Tibial nerve (tissue), 4 donors: ENCODE data around the gene ERI3. TPM values are rescaled to one million over a fixed set of nuclear protein-coding genes. Genes with fewer than 3 reads are reported as not detected.

Experiments
- DNase-seq, 2 donors: peaks; one replicate each; pipeline ENCODE4 v3.0.0-alpha.2; 2019; ENCODE audit warnings: low spot score in 2 of 2
- H3K27ac ChIP-seq, 4 donors: fragments of 200-600 bp; sonication (generic) in 3 of 4; one replicate each; pipeline ENCODE4 v1.5.1; 2017 to 2019; ENCODE audit warnings: mild to moderate bottlenecking in 1 of 4
- H3K27me3 ChIP-seq, 2 donors: fragments of 200-600 bp; sonication (generic) in 1 of 2; one replicate each; pipeline versions ENCODE4 v1.5.1 to v1.6.0; 2017 to 2019
- H3K36me3 ChIP-seq, 3 donors: fragments of 200-600 bp; sonication (generic); one replicate each; pipeline ENCODE4 v1.5.1; 2018 to 2019
- H3K4me1 ChIP-seq, 4 donors: fragments of 200-600 bp; sonication (generic) in 3 of 4; one replicate each; pipeline ENCODE4 v1.5.1; 2017 to 2019
- H3K4me3 ChIP-seq, 4 donors: fragments of 200-600 bp; sonication (generic) in 3 of 4; one replicate each; pipeline ENCODE4 v1.5.1; 2017 to 2019; ENCODE audit warnings: mild to moderate bottlenecking in 1 of 4, moderate library complexity in 1 of 4
- H3K9me3 ChIP-seq, 4 donors: fragments of 200-600 bp; sonication (generic) in 3 of 4; one replicate each; pipeline ENCODE4 v1.5.1; 2017 to 2019
- CTCF ChIP-seq, 5 experiments: fragments of 200-600 bp in 3 of 5; fragments of 450-650 bp in 2 of 5; sonication (generic) in 3 of 5; IDR thresholded peaks; one replicate each; pipeline ENCODE4 v1.5.1; 2016 to 2019; ENCODE audit warnings: antibody characterized with exemption in 5 of 5, mild to moderate bottlenecking in 3 of 5, moderate library complexity in 2 of 5
- EP300 ChIP-seq, 2 donors: sonication (generic); formaldehyde crosslinking; IDR thresholded peaks; one replicate each; pipeline ENCODE4 v1.6.1; 2017; ENCODE audit warnings: antibody characterized with exemption in 2 of 2, mild to moderate bottlenecking in 1 of 2
- POLR2A ChIP-seq, 2 donors: fragments of 450-650 bp; IDR thresholded peaks; one replicate each; pipeline ENCODE4 v1.6.1; 2017; ENCODE audit warnings: antibody characterized with exemption in 2 of 2, mild to moderate bottlenecking in 2 of 2, moderate library complexity in 2 of 2
- WGBS, 2 donors: methylation state at CpG; one replicate each; pipeline ENCODE4 v1.1.5; 2018; 5-methylcytosine and 5-hydroxymethylcytosine counted together
- total RNA-seq, 4 donors: library from RNA; depleted of rRNA; stranded (reverse); fragments of >200 nt; gene quantifications; one replicate each; pipeline ENCODE4 v1.1.0, GENCODE V29; 2016

The ERI3 gene
- total RNA-seq, 4 donors from 2014 or later = 60.1 to 82.2 (median 66.5) TPM

- peaks cover 0 to 17% of the 10 kb centered on the region in 2 donors for H3K27me3 ChIP-seq
- TF ChIP-seq POLR2A (IDR thresholded peaks at IDR 0.05) (no peak), CTCF (IDR thresholded peaks at IDR 0.05) (no peak), EP300 (IDR thresholded peaks at IDR 0.05) (no peak)
- H3K4me3 ChIP-seq = no peak overlapping the region
- WGBS, 2 donors = 46 to 47% methylated on average over 2 of the region's 2 CpGs
- no peaks in the 10 kb centered on the region for H3K4me1 ChIP-seq
- DNase-seq = no peak
- no peak overlapping the region for H3K27ac ChIP-seq
- H3K36me3 ChIP-seq = no peaks in the 10 kb centered on the region
- H3K9me3 ChIP-seq = no peaks in the 10 kb centered on the region
Measured at GRCh38 chr1:44388551-44388950, 33.5 kb upstream of the ERI3 start.

GRCh38 chr1:44380666-44381177 is 25.7 kb upstream of the ERI3 start:
- TF ChIP-seq CTCF (IDR thresholded peaks at IDR 0.05) (no peak), POLR2A (IDR thresholded peaks at IDR 0.05) (no peak), EP300 (IDR thresholded peaks at IDR 0.05) (no peak)
- Histone ChIP-seq H3K27ac (no peak overlapping the region), H3K4me1 (no peaks in the 10 kb centered on the region), H3K36me3 (no peaks in the 10 kb centered on the region), H3K4me3 (no peak overlapping the region), H3K27me3 (no peaks in the 10 kb centered on the region), H3K9me3 (no peaks in the 10 kb centered on the region)
- DNase-seq = no peak
- 47 to 58% methylated on average over 3 of the region's 3 CpGs for WGBS, 2 donors

GRCh38 chr1:44377925-44378784 is 23.1 kb upstream of the ERI3 start:
- DNase-seq = peak in 1 of 2 donors; percentile 34
- H3K4me1 ChIP-seq = no peaks in the 10 kb centered on the region
- WGBS, 2 donors = 57 to 64% methylated on average over 12 of the region's 12 CpGs
- no peaks in the 10 kb centered on the region for H3K27me3 ChIP-seq
- no peaks in the 10 kb centered on the region for H3K36me3 ChIP-seq
- no peaks in the 10 kb centered on the region for H3K9me3 ChIP-seq
- TF ChIP-seq POLR2A (IDR thresholded peaks at IDR 0.05) (no peak), CTCF (IDR thresholded peaks at IDR 0.05) (peak; percentile 48 to 72 (median 58))
- no peak overlapping the region for H3K27ac ChIP-seq
- no peak overlapping the region for H3K4me3 ChIP-seq

GRCh38 chr1:44375547-44375946 is 20.5 kb upstream of the ERI3 start:
- H3K36me3 ChIP-seq = no peaks in the 10 kb centered on the region
- no peak for DNase-seq
- no peaks in the 10 kb centered on the region for H3K9me3 ChIP-seq
- TF ChIP-seq EP300 (IDR thresholded peaks at IDR 0.05) (no peak), CTCF (IDR thresholded peaks at IDR 0.05) (no peak), POLR2A (IDR thresholded peaks at IDR 0.05) (no peak)
- no peak overlapping the region for H3K4me3 ChIP-seq
- no peaks in the 10 kb centered on the region for H3K27me3 ChIP-seq
- no peaks in the 10 kb centered on the region for H3K4me1 ChIP-seq
- no peak overlapping the region for H3K27ac ChIP-seq
- WGBS, 2 donors = 94 to 95% methylated on average over 6 of the region's 6 CpGs

- Histone ChIP-seq H3K36me3 (no peaks in the 10 kb centered on the region), H3K4me3 (no peak overlapping the region), H3K9me3 (no peaks in the 10 kb centered on the region), H3K4me1 (no peaks in the 10 kb centered on the region), H3K27me3 (no peaks in the 10 kb centered on the region), H3K27ac (no peak overlapping the region)
- no peak for DNase-seq
- no peak for TF ChIP-seq POLR2A (IDR thresholded peaks at IDR 0.05)
- no peak for TF ChIP-seq CTCF (IDR thresholded peaks at IDR 0.05)
- no peak for TF ChIP-seq EP300 (IDR thresholded peaks at IDR 0.05)
Measured at GRCh38 chr1:44371206-44371605, 16.1 kb upstream of the ERI3 start.
